NCI-H187 treated with DMSO at 0.1 percent for 48 hours (cell line): ENCODE results near the gene TNS3.

ENCODE experiments used
- DNase-seq: peaks from one replicate; lab custom pipeline; 2025; lab: John Stamatoyannopoulos, UW

Gene TNS3

GRCh38 chr7:47485640-47486435, 96.1 kb downstream of the TNS3 start:
- DNase-seq, result no peak

GRCh38 chr7:47484923-47485639, 96.8 kb downstream of the TNS3 start:
- DNase-seq, result no peak

DNA sequence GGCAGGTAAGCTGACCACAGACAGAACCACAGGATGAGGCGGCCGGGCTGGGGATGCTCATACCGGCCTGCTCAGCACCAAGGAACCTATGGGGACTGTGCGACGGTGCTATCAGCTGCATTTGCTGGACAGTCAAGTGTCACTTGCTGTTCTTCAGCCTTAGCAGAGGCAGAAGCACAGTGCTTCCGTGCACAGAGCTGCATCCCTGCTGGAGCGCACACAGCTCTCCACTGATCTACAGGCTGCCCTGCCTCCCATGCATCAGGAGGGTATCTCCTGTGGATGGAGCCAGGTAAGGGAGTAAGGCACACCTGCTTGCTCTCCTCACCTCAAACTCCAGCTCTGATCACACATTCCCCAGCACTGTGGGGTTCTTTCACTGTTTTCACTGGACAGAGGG, 97.5 kb downstream of the TNS3 start:
- no peak for DNase-seq

DNA sequence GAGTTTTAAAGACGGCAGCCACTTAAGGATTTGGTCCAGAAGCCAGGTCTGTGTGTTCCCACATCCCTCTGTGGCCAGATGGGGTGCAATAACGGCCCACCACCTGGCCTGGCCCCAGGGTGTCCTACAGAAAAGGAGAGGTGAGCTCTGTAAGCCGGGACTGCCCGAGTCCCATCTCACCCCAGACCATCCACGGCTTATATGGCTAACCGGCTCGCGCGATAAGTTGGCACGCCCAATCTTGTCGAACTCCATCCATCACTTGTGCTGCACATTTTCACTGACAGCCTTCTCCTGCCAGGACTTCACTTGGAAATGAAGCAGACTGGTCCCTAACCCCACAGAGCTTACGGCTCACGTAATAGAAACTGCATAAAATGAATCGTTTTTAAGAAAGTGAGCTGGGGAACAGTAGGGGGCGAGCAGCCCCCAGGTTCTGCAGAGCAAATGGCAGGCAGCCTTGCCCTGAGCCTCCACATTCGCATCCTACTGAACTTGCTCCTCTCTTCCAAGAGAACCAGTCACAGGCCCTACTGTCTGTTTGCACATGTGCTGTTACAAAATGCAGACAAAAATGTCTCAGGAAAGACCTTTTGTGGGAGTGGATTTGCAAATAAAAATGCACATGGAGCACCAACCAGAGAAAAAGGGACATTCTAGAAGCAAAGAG, 98.2 kb downstream of the TNS3 start:
- no peak for DNase-seq

DNA sequence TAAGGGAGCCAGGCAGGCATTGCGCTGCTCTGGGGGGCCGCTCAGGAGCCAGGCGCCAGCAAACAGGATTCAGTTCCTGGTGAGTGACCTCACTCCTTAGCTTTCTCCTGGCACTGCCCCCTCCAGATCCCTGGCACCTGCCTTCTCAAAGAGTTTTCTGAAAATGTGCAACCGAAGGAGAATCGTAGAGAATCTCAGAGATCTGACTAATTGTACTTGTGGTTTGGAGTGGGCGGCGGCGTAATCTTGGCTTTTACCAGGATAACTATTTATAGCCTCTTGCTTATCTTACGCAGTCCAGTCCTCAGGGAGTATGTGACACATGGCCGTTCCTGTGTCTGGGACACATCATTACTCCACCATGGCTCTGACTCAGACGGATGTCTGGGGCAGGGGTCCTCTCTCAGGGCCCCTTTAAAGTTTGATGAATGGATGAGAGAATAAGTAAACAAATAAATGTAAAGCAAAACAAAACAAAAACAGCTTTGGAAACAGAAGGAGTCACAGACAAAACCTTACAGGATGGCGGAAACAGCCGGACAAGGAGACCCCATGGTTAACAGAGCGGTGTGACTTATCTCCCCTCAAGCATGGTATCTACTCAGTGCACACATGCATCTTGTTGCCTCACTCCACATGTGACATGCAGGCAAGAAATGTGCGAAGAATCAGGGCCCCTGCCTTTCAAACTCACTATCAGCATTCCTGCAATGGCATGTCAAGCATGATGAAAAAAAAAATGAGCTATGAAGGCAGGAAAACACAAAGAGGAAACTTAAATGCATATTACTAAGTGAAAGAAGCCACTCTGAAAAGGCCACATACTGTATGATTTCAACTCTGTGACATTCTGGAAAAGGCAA, 99.7 kb downstream of the TNS3 start:
- no peak for DNase-seq

GRCh38 chr7:47481541-47482012, 100.3 kb downstream of the TNS3 start:
- no peak for DNase-seq

- DNase-seq, result no peak
Measured at GRCh38 chr7:47480576-47481538, 101.1 kb downstream of the TNS3 start.

- DNase-seq, result no peak
Measured at GRCh38 chr7:47479821-47480575, 101.9 kb downstream of the TNS3 start.

GRCh38 chr7:47478926-47479711, 102.8 kb downstream of the TNS3 start:
- DNase-seq, result no peak

DNA sequence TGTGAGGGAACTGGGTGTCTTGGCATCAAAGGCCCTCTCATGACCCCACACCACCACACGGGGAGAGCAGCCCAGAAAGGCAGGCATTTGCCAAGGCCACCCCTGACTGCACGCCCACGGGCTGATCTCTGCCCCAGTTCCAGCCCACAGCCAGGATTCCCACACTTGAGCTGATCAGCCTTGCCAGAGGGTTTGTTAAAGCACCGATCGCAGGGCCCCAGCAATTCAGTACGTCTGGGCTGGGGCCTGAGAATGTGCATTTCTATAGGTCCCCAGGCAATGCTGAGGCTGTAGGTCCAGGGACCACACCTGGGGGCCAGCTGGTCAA, 103.9 kb downstream of the TNS3 start:
- DNase-seq, result no peak

DNA sequence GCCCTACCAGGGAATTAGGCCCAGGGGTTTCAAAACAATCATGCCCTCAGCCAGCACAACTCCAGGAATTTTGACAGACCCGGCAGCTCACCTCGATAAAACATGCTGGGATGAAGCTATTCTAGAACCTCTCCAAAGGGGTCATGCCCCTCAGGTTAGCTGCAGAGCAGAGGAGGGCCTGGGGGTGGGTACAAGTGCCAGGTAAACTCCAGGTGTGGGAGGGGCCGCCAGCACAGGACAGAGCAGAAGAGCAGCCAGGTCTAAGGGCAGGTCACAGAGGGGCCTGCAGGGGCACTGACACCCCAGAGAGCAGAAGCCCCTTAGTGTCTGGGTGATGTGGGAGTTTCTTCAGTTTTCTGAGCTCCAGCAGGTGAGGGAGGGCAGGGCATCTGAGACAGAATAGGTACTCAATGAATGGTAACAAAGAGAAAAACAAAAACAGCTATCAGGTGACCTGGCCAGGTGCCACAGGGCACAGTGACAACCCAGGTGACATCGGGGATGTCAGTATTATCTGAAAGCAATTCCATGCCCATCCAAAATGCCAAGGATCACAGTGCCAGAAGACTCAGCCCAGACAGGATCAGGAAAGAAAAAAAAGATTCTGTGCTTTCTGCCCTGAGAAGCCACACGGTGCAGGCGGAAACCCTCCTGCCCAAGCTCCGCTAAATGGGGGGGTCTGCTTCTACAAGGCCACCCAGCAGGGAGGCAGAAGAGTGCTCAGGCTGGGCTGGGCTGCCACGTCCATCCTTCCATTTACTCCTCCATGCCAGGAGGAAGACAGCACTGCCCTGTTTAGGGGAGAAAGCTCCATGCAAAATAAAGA, 104.5 kb downstream of the TNS3 start:
- no peak for DNase-seq

GRCh38 chr7:47475880-47476227, 106.1 kb downstream of the TNS3 start:
- no peak for DNase-seq

- no peak for DNase-seq
Measured at GRCh38 chr7:47474937-47475879, 106.7 kb downstream of the TNS3 start.

DNA sequence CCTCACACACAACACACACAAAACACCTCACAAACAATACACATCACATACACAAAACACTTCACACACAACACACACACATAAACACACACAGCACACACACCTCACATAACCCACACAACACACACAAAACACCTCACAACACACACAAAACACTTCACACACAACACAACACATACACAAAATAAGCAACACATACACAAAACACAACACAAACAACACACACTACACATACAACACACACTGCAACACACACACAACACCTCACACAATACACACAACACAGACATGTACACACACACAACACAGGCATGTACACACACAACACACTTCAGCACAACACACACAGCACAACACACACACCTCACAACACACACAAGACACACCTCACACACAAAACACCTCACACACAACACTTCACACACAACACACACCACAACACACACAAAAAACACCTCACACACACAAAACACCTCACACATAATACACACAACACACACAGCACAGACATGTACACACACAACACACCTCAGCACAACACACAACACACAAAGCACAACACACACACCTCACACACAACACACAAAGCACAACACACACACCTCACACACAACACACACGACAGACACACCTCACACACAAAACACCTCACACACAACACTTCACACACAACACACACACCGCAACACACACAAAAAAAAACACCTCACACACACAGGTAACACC, 107.5 kb downstream of the TNS3 start:
- DNase-seq, result no peak

DNA sequence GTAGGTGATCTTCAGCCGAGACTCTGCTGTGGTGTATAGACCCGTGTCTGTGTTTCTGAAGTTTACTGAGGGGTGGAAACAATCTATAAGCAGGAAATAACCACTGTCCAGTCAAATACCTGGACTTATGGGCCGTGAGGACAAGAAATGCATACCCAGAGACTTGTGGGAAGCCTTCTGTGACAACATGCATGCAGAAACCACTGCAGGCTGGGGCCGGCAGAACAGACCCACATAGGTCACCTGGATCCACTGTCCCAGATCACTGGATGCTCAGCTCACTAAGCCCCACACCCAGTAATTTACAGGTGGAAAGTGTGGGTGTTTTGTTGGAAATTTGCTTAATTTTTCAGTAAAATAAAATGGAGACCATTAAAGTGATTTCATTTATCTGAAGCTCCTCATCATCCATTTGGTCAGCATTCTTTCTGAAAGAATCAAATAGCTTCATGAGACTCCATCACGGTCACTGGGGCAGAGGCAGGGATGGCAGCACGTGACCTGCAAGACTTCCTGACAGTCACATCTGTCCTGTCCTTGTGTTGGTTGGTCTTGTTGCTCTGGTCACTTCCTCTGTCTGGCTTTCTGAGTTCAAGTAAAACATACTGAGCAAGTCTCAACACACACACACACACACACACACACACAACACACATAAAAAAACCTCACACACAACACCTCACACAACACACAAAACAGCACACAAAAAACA, 108.3 kb downstream of the TNS3 start:
- DNase-seq, result no peak
